SK-N-MC (cell line): ENCODE measurements around the gene KDM5C.

Experiments used
- DNase-seq: peaks from one replicate; pipeline ENCODE4 v3.0.0-alpha.2; 2011; ENCODE audit warnings: low read depth, low spot score
- H3K27ac ChIP-seq: fragments of 200-600 bp; sonication (generic); 2 replicates; pipeline ENCODE4 v1.5.1; 2016; ENCODE audit warnings: mixed run types
- H3K36me3 ChIP-seq: fragments of 200-600 bp; sonication (generic); 2 replicates; pipeline ENCODE4 v1.6.1; 2017; ENCODE audit warnings: antibody characterized with exemption, low read length, mixed read lengths; ENCODE audit not compliant: insufficient read depth
- H3K4me3 ChIP-seq: fragments of 200-600 bp; sonication (generic); 2 replicates; pipeline ENCODE4 v1.5.1; 2016
- H3K9ac ChIP-seq: fragments of 200-600 bp; sonication (generic); 2 replicates; pipeline ENCODE4 v1.8.0; 2017; ENCODE audit warnings: mixed run types, mixed read lengths; ENCODE audit not compliant: insufficient read length
- H3K9me3 ChIP-seq: fragments of 200-600 bp; sonication (generic); 2 replicates; pipeline ENCODE4 v1.6.1; 2017; ENCODE audit warnings: low read depth, mild to moderate bottlenecking, antibody characterized with exemption, low read length, moderate library complexity, mixed read lengths
- EZH2 ChIP-seq: fragments of 200-600 bp; sonication (generic); IDR thresholded peaks from one replicate; pipeline ENCODE4 v1.6.1; 2017; ENCODE audit warnings: antibody characterized with exemption
- FOXP2 ChIP-seq: optimal IDR thresholded peaks from 2 replicates; pipeline ENCODE3; 2011; ENCODE audit warnings: mild to moderate bottlenecking, moderate library complexity; ENCODE audit not compliant: insufficient read depth; ENCODE audit errors: extremely low read length, control extremely low read depth
- POLR2AphosphoS5 ChIP-seq: IDR thresholded peaks from 2 replicates; pipeline ENCODE4 v1.6.1; 2012; ENCODE audit warnings: mild to moderate bottlenecking, low read depth, low read length, borderline replicate concordance

The KDM5C gene

DNA sequence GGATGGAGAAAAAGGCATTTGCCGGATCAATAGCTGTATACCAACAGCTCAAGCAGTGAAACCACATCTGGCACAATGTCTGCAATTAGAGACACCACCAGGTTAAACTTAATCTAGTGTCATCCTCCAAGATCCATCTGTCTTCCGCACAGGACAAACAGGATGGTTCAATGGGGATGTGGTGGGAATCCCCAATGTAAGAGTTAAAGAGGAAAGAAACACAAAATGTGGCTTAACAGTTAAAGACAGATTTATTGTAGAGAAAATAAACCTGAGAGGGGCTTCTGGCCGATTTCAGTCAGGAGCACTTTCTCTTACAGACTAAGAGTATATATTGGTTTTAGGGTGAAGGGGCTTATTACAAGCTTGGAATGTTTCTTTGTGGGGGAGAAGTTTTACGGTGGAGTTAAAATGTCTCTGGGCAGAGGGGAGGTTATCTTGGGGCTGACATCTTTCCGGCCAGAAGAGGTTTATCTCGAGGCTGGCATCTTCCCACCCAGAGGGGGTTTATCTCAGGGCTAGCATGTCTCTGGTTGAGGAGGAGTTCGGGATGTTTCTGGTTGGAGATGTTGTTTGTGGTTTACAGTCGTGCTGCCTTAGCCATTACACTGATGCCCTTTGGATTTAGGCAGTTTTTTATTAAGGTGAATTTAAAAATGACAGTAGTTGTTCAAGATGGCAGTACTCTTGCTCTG is 69.3 kb downstream of the KDM5C start:
- Histone ChIP-seq H3K9ac (no peak overlapping the region), H3K36me3 (no peaks in the 10 kb centered on the region), H3K4me3 (no peak overlapping the region), H3K9me3 (no peaks in the 10 kb centered on the region), H3K27ac (no peak overlapping the region)
- TF ChIP-seq FOXP2 (no peak), POLR2AphosphoS5 (no peak), EZH2 (no peak)
- DNase-seq = no peak

DNA sequence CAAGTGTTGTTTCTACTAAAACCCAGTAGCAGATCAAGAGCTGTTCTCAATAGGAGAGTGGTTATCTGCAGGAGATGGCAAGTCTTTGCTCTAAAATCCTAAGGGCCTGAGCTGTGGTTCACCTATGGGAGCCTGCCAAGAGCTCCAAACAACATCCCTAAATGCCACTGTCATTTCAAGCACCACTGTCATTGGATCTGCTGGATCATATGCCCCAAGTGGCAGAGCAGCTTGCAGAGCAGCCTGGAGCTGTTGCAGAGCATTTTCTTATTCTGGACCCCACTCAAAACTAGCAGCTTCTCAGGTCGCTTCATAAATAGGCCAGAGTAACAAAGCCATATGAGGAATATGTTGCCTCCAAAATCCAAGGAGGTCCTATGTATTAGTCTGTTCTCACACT is 71.4 kb downstream of the KDM5C start:
- DNase-seq = no peak
- no peak overlapping the region for H3K27ac ChIP-seq
- no peaks in the 10 kb centered on the region for H3K9me3 ChIP-seq
- H3K36me3 ChIP-seq = no peaks in the 10 kb centered on the region
- no peak overlapping the region for H3K4me3 ChIP-seq
- no peak overlapping the region for H3K9ac ChIP-seq
- TF ChIP-seq EZH2 (no peak), POLR2AphosphoS5 (no peak), FOXP2 (no peak)
